ENCODE results near the gene MAFF. TPM values are rescaled to one million over a fixed set of nuclear protein-coding genes. Genes with fewer than 3 reads are reported as not detected.

MAFF gene
- polyA plus RNA-seq, 1 donor from 2014 or later: 2.1 TPM

- Histone ChIP-seq H3K36me3 (ENCODE audit: insufficient read depth, low read length) (no peaks in the 10 kb centered on the region), H3K27ac (ENCODE audit: low read length) (no peak overlapping the region), H3K4me3 (ENCODE audit: low read length) (no peak overlapping the region), H3K79me2 (replicated peaks; ENCODE audit: insufficient read depth, low read length) (no peaks in the 10 kb centered on the region), H3K9me3 (ENCODE audit: low read length) (no peaks in the 10 kb centered on the region), H3K27me3 (ENCODE audit: insufficient read depth, low read depth, low read length) (no peaks in the 10 kb centered on the region), H4K20me1 (ENCODE audit: insufficient read depth) (no peaks in the 10 kb centered on the region), H3F3A (ENCODE audit: insufficient read depth, low read length, poor library complexity, severe bottlenecking) (no peaks in the 10 kb centered on the region), H3K9ac (ENCODE audit: low read length) (no peak overlapping the region), H2AFZ (ENCODE audit: low read depth, low read length) (no peak overlapping the region), H3K9me2 (ENCODE audit: insufficient read depth, low read length) (no peaks in the 10 kb centered on the region), H3K4me2 (ENCODE audit: low read length) (no peak overlapping the region)
- TF ChIP-seq REST (IDR thresholded peaks at IDR 0.05; ENCODE audit: borderline replicate concordance): no peak
- no peak for TF ChIP-seq MXI1 (conservative IDR thresholded peaks at IDR 0.05; ENCODE audit: poor library complexity, severe bottlenecking)
- TF ChIP-seq TAF1 (IDR thresholded peaks at IDR 0.05; ENCODE audit: low read depth): no peak
Measured at GRCh38 chr22:38223289-38223960, 21.6 kb downstream of the MAFF start.

GRCh38 chr22:38226853-38227649 lies 25.3 kb downstream of the MAFF start:
- TF ChIP-seq RAD21 (conservative IDR thresholded peaks at IDR 0.05): no peak
- TF ChIP-seq TAF1 (IDR thresholded peaks at IDR 0.05; ENCODE audit: low read depth): no peak
- TF ChIP-seq POLR2AphosphoS5 (IDR thresholded peaks at IDR 0.05): no peak
- no peak for TF ChIP-seq SMC3 (conservative IDR thresholded peaks at IDR 0.05; ENCODE audit: poor library complexity)
- TF ChIP-seq MXI1 (conservative IDR thresholded peaks at IDR 0.05; ENCODE audit: poor library complexity, severe bottlenecking): no peak
- TF ChIP-seq CTCF (IDR thresholded peaks at IDR 0.05; ENCODE audit: poor library complexity, severe bottlenecking): no peak
- TF ChIP-seq REST (IDR thresholded peaks at IDR 0.05; ENCODE audit: borderline replicate concordance): no peak
- no peak for TF ChIP-seq EP300 (conservative IDR thresholded peaks at IDR 0.05; ENCODE audit: poor library complexity, severe bottlenecking)
- TF ChIP-seq EZH2 (IDR thresholded peaks at IDR 0.05; ENCODE audit: borderline replicate concordance, insufficient read depth, low read length, poor library complexity, severe bottlenecking): no peak
- no peaks in the 10 kb centered on the region for H3K9me2 ChIP-seq (ENCODE audit: insufficient read depth, low read length)
- H3K9ac ChIP-seq (ENCODE audit: low read length): no peak overlapping the region
- no peaks in the 10 kb centered on the region for H3K36me3 ChIP-seq (ENCODE audit: insufficient read depth, low read length)
- H3K4me2 ChIP-seq (ENCODE audit: low read length): no peak overlapping the region
- H3F3A ChIP-seq (ENCODE audit: insufficient read depth, low read length, poor library complexity, severe bottlenecking): no peaks in the 10 kb centered on the region
- no peak overlapping the region for H3K27ac ChIP-seq (ENCODE audit: low read length)
- H2AFZ ChIP-seq (ENCODE audit: low read depth, low read length): no peak overlapping the region
- H4K20me1 ChIP-seq (ENCODE audit: insufficient read depth): no peaks in the 10 kb centered on the region
- no peaks in the 10 kb centered on the region for H3K9me3 ChIP-seq (ENCODE audit: low read length)
- H3K4me3 ChIP-seq (ENCODE audit: low read length): no peak overlapping the region
- H3K27me3 ChIP-seq (ENCODE audit: insufficient read depth, low read depth, low read length): no peaks in the 10 kb centered on the region
- H3K79me2 ChIP-seq (replicated peaks; ENCODE audit: insufficient read depth, low read length): no peaks in the 10 kb centered on the region

Data from neural cell (in vitro differentiated cells).